Measurements from ENCODE around the gene JAKMIP1.

Gene JAKMIP1

GRCh38 chr4:6177587-6178197, 22.7 kb downstream of the JAKMIP1 start:
- FAIRE-seq: no peak

GRCh38 chr4:6175426-6175825, 24.9 kb downstream of the JAKMIP1 start:
- FAIRE-seq: no peak

GRCh38 chr4:6172927-6173200, 27.5 kb downstream of the JAKMIP1 start:
- no peak for FAIRE-seq

GRCh38 chr4:6172093-6172926, 28.0 kb downstream of the JAKMIP1 start:
- no peak for FAIRE-seq

GRCh38 chr4:6169239-6169638, 31.1 kb downstream of the JAKMIP1 start:
- FAIRE-seq: no peak

DNA sequence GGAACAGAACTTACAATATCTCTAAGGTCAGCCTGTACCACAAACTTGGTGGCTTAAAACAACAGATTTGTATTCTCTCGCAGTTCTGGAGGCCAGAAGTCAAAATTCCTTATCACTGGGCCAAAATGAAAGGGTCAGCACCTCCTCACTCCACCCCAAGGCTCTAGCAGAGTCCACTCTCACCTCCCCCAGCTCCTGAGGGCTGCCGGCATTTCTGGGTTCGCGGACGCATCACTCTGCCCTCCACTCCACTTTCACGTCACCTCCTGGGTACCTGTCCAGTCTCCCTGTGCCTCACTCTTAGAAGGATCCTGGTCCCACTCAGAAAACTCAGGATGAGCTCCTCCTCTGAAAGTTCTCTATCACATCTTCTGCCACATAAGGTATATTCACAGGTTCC, 34.6 kb downstream of the JAKMIP1 start:
- no peak for FAIRE-seq

GRCh38 chr4:6162885-6163284, 37.5 kb downstream of the JAKMIP1 start:
- no peak for FAIRE-seq

DNA sequence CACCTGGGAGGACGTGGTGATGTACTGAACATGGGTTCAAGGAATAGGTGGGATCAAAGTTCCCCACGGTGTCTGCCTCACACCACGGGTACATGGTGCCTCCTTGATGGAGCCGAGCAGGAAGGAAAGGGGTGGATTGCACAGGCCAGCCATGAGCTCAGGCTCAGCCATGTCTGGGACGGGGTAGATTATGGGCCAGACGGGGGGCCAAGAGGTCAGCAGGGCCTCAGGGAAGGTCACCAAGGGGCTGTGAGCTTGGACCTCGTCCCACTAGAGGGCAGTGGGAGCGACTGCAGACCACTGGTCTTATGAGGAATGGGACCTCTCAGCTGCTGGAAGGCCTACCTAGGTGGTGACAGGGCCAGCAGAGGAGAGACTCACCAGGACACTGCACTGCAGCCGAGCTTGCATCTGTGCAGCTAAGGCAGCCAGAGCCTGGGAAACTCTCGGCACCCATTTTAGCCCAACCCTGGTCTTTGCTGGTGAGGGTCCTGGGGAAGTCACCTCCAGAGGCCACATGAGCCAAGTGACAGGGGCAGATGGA, 38.4 kb downstream of the JAKMIP1 start:
- FAIRE-seq: no peak

GRCh38 chr4:6160536-6160935, 39.8 kb downstream of the JAKMIP1 start:
- no peak for FAIRE-seq

GRCh38 chr4:6157926-6158325, 42.4 kb downstream of the JAKMIP1 start:
- no peak for FAIRE-seq

- no peak for FAIRE-seq
These were observed 44.2 kb downstream of the JAKMIP1 start for GRCh38 chr4:6155996-6156750.

DNA sequence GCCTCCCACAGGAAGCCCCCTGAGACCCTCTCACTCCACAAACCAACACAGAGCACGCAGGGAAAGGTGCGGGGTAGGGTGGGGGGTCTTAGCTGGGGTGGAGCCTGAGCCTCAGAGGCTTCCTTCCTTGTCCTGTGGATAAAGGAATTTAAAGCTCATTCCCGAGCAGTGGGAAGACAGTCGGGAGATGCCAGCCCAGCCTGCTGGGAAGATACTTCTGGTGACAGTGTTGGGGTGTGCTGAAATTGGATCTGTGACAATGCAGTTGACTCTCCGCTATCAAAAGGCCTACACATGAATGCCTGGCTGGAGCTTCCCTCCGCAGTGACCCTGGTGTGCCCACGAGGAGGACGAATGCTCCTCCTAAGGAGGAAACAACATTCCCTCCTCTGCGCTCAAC, 45.5 kb downstream of the JAKMIP1 start:
- no peak for FAIRE-seq

GRCh38 chr4:6153874-6154273, 46.5 kb downstream of the JAKMIP1 start:
- FAIRE-seq: no peak

DNA sequence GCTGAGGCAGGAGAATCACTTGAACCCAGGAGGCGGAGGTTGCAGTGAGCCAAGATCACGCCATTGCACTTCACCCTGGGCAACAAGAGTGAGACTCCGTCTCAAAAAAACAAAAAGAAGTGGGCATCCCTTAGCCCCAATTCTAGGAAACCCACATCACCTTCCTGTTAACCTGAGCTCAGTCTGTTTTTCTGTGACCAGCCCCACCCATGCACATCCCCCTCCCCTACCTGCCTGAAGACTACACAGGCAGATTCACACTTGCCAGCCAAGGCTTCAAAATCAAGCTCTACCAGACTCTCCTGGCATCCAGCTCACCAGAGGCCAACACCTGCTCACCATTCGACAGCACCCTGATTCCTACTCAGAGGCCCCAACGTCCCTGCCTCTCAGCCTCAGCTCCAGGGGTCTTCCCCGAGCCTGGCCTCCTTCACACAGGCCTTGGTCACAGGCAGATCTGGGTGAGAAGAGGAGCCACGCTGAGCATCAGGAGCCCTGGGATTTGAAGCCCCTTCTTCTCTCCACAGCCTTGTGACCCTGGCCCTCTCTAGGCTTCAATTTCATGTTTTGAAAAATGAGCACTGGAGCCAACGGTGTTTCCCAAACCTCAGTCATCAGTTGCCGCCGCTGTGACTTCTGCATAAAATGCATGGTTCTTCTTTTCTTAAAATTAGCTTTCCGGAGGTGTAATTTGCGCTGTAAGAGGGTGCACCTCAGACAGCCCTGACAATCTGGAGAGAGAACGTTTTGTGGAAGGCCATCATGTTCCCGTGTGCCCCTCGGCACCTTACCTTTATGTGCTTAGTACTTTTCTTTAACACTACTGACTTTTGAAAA, 47.3 kb downstream of the JAKMIP1 start:
- FAIRE-seq: no peak

- no peak for FAIRE-seq
These were observed 50.2 kb downstream of the JAKMIP1 start for GRCh38 chr4:6150046-6150735.

- no peak for FAIRE-seq
These were observed 51.7 kb downstream of the JAKMIP1 start for GRCh38 chr4:6148506-6149205.

GRCh38 chr4:6147441-6147840, 52.9 kb downstream of the JAKMIP1 start:
- no peak for FAIRE-seq

- no peak for FAIRE-seq
These were observed 56.7 kb downstream of the JAKMIP1 start for GRCh38 chr4:6143603-6144181.

GRCh38 chr4:6142935-6143602, 57.3 kb downstream of the JAKMIP1 start:
- FAIRE-seq: no peak

GRCh38 chr4:6142511-6142910, 57.8 kb downstream of the JAKMIP1 start:
- no peak for FAIRE-seq

GRCh38 chr4:6141554-6141953, 58.8 kb downstream of the JAKMIP1 start:
- no peak for FAIRE-seq

Data from islet of Langerhans (tissue), 1 donor.